D721Med (cell line): ENCODE data around the gene ZNF267.
"Not testable (repeated sequence)": the region's sequence is repeated elsewhere in the genome, so short reads cannot be mapped to it uniquely, and the experiment has no call there.

Experiments used
- DNase-seq: peaks from one replicate; pipeline ENCODE4 v3.0.0; 2011; ENCODE audit warnings: low spot score; ENCODE audit not compliant: insufficient read length
- FAIRE-seq: peaks from 2 replicates; lab custom pipeline; 2011; peaks lifted over from hg19 to GRCh38; lab: Jason Lieb, UNC
- TF ChIP-seq, protein P1 (sequence below): IDR thresholded peaks from 2 replicates; pipeline ENCODE4 v1.5.1; 2012; ENCODE audit warnings: mild to moderate bottlenecking, control low read depth; ENCODE audit not compliant: insufficient read depth; ENCODE audit errors: missing control alignments

ZNF267 gene

DNA sequence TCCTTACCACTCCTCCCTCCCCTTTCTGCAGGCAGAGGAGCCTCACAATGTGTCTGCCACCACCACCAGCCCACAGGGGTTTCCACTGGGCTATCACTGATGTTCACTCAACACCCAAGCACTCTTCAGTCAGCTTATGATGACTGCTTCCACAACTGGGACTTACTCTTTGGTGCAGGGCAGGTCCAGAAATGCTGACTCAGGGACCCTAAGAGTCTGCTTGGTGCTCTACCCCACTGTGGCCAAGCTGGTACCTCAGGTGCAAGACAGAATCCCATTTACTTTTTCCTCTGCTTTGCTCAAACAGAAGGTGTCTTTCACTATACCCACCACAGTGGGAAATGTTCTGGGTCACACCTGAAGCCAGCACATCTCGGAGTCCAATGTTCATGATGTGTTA, 40.1 kb downstream of the ZNF267 start:
- FAIRE-seq (no peak), DNase-seq (no peak)
- TF ChIP-seq, protein P1, sequence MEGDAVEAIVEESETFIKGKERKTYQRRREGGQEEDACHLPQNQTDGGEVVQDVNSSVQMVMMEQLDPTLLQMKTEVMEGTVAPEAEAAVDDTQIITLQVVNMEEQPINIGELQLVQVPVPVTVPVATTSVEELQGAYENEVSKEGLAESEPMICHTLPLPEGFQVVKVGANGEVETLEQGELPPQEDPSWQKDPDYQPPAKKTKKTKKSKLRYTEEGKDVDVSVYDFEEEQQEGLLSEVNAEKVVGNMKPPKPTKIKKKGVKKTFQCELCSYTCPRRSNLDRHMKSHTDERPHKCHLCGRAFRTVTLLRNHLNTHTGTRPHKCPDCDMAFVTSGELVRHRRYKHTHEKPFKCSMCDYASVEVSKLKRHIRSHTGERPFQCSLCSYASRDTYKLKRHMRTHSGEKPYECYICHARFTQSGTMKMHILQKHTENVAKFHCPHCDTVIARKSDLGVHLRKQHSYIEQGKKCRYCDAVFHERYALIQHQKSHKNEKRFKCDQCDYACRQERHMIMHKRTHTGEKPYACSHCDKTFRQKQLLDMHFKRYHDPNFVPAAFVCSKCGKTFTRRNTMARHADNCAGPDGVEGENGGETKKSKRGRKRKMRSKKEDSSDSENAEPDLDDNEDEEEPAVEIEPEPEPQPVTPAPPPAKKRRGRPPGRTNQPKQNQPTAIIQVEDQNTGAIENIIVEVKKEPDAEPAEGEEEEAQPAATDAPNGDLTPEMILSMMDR = no peak

DNA sequence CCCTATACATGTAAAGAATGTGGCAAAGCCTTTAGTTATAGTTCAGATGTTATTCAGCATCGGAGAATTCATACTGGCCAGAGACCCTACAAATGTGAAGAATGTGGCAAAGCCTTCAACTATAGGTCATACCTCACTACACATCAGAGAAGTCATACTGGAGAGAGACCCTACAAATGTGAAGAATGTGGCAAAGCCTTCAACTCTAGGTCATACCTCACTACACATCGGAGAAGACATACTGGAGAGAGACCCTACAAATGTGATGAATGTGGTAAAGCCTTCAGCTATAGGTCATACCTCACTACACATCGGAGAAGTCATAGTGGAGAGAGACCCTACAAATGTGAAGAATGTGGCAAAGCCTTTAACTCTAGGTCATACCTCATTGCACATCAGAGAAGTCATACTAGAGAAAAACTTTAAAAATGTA, 42.5 kb downstream of the ZNF267 start:
- no peak for FAIRE-seq
- TF ChIP-seq, protein P1 = no peak
- no peak for DNase-seq

DNA sequence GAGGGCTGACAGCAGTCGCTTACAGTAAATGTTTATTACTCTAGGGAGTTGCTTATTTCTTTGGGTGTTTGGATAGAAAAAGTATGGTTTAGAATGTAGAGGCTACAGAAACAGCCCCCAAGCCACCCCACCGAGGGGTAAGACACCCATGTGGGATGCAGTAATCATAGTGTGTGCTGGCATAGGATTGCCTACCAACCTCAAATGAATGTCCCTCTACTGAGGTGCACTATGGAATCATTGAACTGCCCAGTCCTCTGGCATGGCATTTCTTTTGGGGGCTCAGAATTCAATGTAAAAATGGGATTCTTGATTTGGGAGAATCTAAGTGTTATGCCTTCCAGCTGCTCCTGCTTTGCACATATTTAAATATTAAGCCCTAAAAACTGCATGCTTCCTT, 46.8 kb downstream of the ZNF267 start:
- TF ChIP-seq, protein P1 = no peak
- FAIRE-seq (no peak), DNase-seq (no peak)

DNA sequence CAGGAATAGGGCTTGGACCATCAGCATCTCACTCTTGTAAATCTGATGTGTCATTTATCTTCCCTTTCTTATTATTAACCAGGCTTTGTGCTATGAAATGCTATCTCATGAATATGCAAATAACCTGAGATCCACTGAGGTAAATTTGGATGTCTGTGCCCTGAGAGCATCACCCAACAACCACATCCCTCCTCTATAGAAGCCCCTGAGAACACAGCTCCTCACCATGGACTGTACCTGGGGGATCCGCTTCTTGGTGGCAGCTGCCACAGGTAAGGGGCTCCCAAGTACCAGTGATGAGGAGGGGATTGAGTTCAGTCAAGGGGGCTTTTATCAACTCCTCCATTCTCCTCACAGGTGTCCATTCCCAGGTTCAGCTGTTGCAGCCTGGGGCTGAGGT, 78.2 kb downstream of the ZNF267 start:
- FAIRE-seq, DNase-seq: not testable (repeated sequence)

DNA sequence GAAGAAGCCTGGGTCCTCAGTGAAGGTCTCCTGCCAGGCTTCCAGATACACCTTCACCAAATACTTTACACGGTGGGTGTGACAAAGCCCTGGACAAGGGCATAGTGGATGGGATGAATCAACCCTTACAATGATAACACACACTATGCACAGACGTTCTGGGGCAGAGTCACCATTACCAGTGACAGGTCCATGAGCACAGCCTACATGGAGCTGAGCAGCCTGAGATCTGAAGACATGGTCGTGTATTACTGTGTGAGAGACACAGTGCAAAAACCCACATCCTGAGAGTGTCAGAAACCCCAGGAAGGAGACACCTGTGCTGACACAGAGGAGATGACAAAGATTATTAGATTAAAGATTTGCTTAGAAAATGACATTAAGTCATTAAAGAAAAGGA, 78.6 kb downstream of the ZNF267 start:
- DNase-seq, FAIRE-seq: not testable (repeated sequence)

DNA sequence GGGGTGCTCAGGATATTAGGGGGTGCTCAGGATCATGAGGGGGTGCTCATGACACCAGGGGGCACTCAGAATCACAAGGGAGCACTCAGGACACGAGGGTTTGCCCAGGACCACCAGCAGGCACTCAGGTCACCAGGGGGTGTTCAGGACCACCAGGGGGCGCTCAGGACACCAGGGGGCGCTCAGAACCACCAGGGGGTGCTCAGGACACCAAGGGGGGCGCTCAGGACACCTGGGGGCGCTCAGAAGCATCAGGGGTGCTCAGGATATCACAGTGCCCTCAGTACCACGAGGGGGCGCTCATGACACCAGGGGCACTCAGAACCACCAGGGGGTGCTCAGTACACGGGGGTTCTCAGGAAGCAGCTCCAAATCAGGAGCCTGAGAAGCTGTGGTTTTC, 82.6 kb downstream of the ZNF267 start:
- FAIRE-seq, DNase-seq: not testable (repeated sequence)

DNA sequence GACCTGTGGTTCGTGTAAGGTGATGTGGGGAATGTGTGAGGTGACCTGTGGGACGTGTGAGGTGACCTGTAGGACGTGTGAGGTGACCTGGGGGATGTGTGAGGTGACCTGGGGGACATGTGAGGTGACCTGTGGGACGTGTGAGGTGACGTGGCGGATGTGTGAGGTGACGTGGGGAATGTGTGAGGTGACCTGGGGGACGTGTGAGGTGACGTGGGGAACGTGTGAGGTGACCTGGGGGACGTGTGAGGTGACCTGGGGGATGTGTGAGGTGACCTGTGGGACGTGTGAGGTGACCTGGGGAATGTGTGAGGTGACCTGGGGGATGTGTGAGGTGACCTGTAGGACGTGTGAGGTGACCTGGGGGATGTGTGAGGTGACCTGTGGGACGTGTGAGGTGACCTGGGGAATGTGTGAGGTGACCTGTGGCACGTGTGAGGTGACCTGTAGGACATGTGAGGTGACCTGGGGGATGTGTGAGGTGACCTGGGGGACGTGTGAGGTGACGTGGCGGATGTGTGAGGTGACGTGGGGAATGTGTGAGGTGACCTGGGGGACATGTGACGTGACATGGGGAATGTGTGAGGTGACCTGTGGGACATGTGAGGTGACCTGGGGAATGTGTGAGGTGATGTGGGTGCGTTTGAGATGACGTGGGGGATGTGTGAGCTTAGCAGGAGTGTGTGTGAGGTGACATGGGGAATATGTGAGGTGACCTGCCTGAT, 86.7 kb downstream of the ZNF267 start:
- FAIRE-seq, DNase-seq: not testable (repeated sequence)
